ENCODE data around the gene EPYC. TPM values are rescaled to one million over a fixed set of nuclear protein-coding genes. Genes with fewer than 3 reads are reported as not detected.

EPYC gene
- total RNA-seq, 1 donor from 2014 or later, result not detected

DNA sequence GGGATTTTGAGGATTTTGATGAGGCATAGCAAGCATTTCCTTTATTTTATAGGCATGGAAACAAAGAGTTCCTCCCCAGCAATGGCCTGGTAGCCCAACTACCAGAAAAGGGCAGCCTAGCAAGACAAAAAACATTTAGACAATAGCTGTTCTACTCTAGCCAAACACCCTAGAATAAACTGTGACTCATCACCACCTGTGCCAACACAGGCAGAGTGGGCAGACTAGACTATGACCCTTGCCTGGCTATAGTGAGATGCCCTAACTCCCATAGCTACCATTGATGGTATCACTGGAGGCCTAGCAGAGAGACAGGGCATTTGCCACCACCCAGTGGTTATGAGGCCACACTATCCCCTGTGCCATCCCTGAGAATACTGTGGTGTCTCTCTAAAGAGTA is 34.3 kb downstream of the EPYC start:
- no peak overlapping the region for H3K4me3 Mint-ChIP-seq
- no peaks in the 10 kb centered on the region for H3K36me3 Mint-ChIP-seq (ENCODE audit: low read depth)
- intact Hi-C loops (cut with micrococcal nuclease), result no loop called here
- CTCF ChIA-PET, result interaction anchor here (0.6 to 2.6 kb wide), 2 partner anchors 11 to 294 kb away, joined by 3 to 6 read pairs; no protein-coding TSS in a partner anchor
- H3K27me3 Mint-ChIP-seq, result peaks cover 12% of the 10 kb centered on the region
- DNase-seq (no peak), ATAC-seq (ENCODE audit: low read depth) (no peak)
- no peaks in the 10 kb centered on the region for H3K9me3 Mint-ChIP-seq
- POLR2A ChIA-PET, result no interaction called here
- H3K27ac Mint-ChIP-seq, result no peak overlapping the region
- TF ChIP-seq, protein P1, sequence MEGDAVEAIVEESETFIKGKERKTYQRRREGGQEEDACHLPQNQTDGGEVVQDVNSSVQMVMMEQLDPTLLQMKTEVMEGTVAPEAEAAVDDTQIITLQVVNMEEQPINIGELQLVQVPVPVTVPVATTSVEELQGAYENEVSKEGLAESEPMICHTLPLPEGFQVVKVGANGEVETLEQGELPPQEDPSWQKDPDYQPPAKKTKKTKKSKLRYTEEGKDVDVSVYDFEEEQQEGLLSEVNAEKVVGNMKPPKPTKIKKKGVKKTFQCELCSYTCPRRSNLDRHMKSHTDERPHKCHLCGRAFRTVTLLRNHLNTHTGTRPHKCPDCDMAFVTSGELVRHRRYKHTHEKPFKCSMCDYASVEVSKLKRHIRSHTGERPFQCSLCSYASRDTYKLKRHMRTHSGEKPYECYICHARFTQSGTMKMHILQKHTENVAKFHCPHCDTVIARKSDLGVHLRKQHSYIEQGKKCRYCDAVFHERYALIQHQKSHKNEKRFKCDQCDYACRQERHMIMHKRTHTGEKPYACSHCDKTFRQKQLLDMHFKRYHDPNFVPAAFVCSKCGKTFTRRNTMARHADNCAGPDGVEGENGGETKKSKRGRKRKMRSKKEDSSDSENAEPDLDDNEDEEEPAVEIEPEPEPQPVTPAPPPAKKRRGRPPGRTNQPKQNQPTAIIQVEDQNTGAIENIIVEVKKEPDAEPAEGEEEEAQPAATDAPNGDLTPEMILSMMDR (IDR thresholded peaks at IDR 0.05), result no peak
- no peaks in the 10 kb centered on the region for H3K4me1 Mint-ChIP-seq

DNA sequence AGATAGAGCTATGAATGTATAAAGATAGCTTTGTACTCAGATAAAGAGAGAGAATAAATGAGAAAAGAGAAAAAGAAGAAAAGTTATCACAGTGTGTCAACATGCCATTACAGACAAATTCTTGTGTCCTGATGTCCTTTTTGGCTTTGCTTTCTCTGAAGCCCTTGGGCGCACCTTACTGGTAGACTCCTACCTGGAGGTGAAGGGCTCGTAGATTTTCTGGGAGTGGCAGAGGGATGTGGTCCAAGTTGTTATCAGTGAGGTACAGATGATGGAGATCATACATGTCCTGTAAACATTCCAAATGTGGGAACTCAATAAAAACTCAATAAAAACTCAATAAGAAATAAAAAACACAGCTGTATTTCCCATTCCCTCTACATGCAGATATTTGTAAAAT is 34.9 kb downstream of the EPYC start:
- CTCF ChIA-PET, result interaction anchor here (0.6 to 2.6 kb wide), 2 partner anchors 11 to 295 kb away, joined by 3 to 6 read pairs; no protein-coding TSS in a partner anchor
- H3K4me3 Mint-ChIP-seq, result no peak overlapping the region
- H3K9me3 Mint-ChIP-seq, result no peaks in the 10 kb centered on the region
- POLR2A ChIA-PET, result no interaction called here
- TF ChIP-seq, protein P1 (IDR thresholded peaks at IDR 0.05), result no peak
- H3K27ac Mint-ChIP-seq, result no peak overlapping the region
- DNase-seq (no peak), ATAC-seq (ENCODE audit: low read depth) (no peak)
- intact Hi-C loops (cut with micrococcal nuclease), result no loop called here
- peaks cover 12% of the 10 kb centered on the region for H3K27me3 Mint-ChIP-seq
- H3K36me3 Mint-ChIP-seq (ENCODE audit: low read depth), result no peaks in the 10 kb centered on the region
- H3K4me1 Mint-ChIP-seq, result no peaks in the 10 kb centered on the region

DNA sequence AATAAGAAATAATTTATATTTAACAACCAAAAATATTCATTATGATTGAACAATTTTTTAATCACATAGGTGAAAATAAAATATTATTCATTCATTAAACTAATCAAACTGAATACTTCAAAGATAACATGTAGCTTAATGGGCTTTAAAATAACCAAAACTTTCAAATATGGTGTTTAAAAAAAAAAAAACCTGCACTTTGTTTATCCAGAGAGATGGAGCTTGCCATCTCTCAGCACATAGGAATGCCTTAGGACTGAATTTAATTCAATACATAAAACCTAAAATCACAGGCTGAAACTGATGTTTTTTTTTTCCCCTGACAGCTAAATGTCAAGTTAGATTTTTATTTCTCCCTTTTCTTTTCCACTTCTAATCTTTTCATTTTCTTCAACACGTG is 35.4 kb downstream of the EPYC start:
- no peak overlapping the region for H3K4me3 Mint-ChIP-seq
- H3K27ac Mint-ChIP-seq, result no peak overlapping the region
- CTCF ChIA-PET, result interaction anchor here (2.6 kb wide), 1 partner anchor 10 kb away, joined by 6 read pairs; no protein-coding TSS in a partner anchor
- H3K4me1 Mint-ChIP-seq, result no peaks in the 10 kb centered on the region
- no peak for ATAC-seq (ENCODE audit: low read depth)
- TF ChIP-seq, protein P1 (IDR thresholded peaks at IDR 0.05), result no peak
- H3K27me3 Mint-ChIP-seq, result peaks cover 12% of the 10 kb centered on the region
- no peaks in the 10 kb centered on the region for H3K9me3 Mint-ChIP-seq
- H3K36me3 Mint-ChIP-seq (ENCODE audit: low read depth), result no peaks in the 10 kb centered on the region
- POLR2A ChIA-PET, result no interaction called here
- no peak for DNase-seq
- intact Hi-C loops (cut with micrococcal nuclease), result no loop called here

DNA sequence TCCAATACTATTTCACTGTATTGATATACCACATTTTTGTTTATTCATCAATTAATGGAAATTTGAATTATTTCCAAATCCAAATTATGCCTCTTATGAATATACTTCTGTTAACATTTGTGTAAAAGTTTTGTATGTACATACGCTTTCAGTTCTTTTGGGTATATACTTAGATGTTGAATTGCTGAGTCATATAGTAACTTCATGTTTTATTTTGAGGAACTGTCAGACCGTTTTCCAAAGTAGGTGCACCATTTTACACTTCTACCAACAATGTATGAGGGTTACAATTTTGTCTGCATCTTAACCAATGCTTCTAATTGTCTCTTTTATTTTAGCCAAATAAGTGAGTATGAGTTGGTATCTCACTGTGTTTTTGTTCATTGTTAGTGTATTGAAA is 39.6 kb downstream of the EPYC start:
- H3K27ac Mint-ChIP-seq, result no peak overlapping the region
- no peak overlapping the region for H3K4me3 Mint-ChIP-seq
- no peak for DNase-seq
- no peak for ATAC-seq (ENCODE audit: low read depth)
- H3K27me3 Mint-ChIP-seq, result peaks cover 9% of the 10 kb centered on the region
- no peaks in the 10 kb centered on the region for H3K4me1 Mint-ChIP-seq
- TF ChIP-seq, protein P1 (IDR thresholded peaks at IDR 0.05), result no peak
- ChIA-PET POLR2A (no interaction called here), CTCF (no interaction called here)
- intact Hi-C loops (cut with micrococcal nuclease), result no loop called here
- H3K9me3 Mint-ChIP-seq, result no peaks in the 10 kb centered on the region
- no peaks in the 10 kb centered on the region for H3K36me3 Mint-ChIP-seq (ENCODE audit: low read depth)

DNA sequence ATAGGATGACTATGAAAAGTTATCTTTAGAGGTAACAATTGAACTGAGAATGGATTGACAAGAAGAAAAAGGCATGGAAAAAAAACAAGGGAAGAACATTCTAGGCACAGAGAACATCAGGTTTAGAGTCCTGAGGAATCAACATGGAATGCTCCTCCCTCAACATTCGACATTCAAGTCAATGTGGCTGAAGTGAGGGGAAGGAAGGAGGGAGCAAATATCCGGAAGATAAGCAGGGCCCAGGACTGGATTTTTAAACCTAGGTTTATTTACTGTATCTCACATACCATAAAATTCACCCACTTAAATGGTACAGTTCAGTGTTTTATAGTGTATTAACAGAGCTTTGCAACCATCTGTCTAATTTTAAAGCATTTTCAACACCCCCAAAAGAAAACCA is 40.2 kb downstream of the EPYC start:
- ChIA-PET CTCF (no interaction called here), POLR2A (no interaction called here)
- DNase-seq (no peak), ATAC-seq (ENCODE audit: low read depth) (no peak)
- H3K36me3 Mint-ChIP-seq (ENCODE audit: low read depth), result no peaks in the 10 kb centered on the region
- no peaks in the 10 kb centered on the region for H3K4me1 Mint-ChIP-seq
- peaks cover 7% of the 10 kb centered on the region for H3K27me3 Mint-ChIP-seq
- no peak overlapping the region for H3K27ac Mint-ChIP-seq
- H3K9me3 Mint-ChIP-seq, result no peaks in the 10 kb centered on the region
- intact Hi-C loops (cut with micrococcal nuclease), result no loop called here
- H3K4me3 Mint-ChIP-seq, result no peak overlapping the region
- TF ChIP-seq, protein P1 (IDR thresholded peaks at IDR 0.05), result no peak
